C4-2B (cell line): ENCODE results near the gene SLC25A33.

Experiments
- ZFX ChIP-seq: fragments of 450-650 bp; IDR thresholded peaks from 2 replicates; pipeline ENCODE4 v1.6.1; 2017
- TF ChIP-seq, protein P1 (sequence below): fragments of 450-650 bp; conservative IDR thresholded peaks from 2 replicates; pipeline ENCODE4 v1.5.1; 2017; ENCODE audit warnings: mild to moderate bottlenecking

DNA sequence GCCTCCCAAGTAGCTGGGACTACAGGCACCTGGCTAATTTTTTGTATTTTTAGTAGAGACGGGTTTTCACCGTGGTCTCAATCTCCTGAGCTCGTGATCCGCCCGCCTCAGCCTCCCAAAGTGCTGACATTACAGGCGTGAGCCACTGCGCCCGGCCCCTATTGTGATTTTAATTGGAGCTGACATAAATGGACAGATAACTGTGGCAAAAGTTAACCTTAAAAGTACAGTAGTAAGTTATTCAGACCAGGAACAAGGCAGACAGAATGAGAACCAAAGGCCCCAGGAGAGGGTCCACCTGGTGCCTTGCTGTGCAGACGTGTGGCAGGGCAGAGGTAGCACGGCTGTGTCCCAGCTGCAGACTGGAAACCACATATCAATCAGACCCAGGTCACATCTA, 60.5 kb downstream of the SLC25A33 start:
- TF ChIP-seq, protein P1, sequence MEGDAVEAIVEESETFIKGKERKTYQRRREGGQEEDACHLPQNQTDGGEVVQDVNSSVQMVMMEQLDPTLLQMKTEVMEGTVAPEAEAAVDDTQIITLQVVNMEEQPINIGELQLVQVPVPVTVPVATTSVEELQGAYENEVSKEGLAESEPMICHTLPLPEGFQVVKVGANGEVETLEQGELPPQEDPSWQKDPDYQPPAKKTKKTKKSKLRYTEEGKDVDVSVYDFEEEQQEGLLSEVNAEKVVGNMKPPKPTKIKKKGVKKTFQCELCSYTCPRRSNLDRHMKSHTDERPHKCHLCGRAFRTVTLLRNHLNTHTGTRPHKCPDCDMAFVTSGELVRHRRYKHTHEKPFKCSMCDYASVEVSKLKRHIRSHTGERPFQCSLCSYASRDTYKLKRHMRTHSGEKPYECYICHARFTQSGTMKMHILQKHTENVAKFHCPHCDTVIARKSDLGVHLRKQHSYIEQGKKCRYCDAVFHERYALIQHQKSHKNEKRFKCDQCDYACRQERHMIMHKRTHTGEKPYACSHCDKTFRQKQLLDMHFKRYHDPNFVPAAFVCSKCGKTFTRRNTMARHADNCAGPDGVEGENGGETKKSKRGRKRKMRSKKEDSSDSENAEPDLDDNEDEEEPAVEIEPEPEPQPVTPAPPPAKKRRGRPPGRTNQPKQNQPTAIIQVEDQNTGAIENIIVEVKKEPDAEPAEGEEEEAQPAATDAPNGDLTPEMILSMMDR, result no peak
- TF ChIP-seq ZFX, result no peak
